ENCODE results near the gene RAP1GDS1. TPM values are rescaled to one million over a fixed set of nuclear protein-coding genes. Genes with fewer than 3 reads are reported as not detected.

RAP1GDS1 gene
- total RNA-seq, 1 experiment from 2014 or later = 25.7 TPM

DNA sequence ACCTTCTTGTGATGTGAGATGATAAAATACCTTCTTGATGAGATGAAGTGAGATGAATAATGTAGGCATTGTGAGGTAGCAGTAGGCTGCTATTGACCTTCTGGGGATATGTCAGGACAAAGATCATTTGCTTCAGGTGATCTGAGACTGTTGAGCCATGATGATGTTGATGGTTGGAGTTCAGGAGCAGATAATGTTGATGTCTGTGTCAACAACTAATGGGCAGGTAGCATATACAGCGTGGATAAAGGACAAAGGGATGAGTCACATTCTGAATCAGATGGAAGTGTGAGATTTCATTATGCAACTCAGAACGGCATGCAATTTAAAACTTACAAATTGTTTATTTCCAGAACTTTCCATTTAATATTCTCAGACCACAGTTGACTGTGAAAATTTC lies 57.3 kb downstream of the RAP1GDS1 start:
- no peak overlapping the region for H3K4me2 ChIP-seq
- no TSS peak for BruUV-seq (replicated peaks)
- peaks cover 10% of the 10 kb centered on the region; the same call in 1 of the 2 replicates for H3K9me3 ChIP-seq (ENCODE audit: insufficient read depth, low read depth)
- H3K79me2 ChIP-seq (ENCODE audit: low read depth) = no peaks in the 10 kb centered on the region; the same call in 1 of the 2 replicates
- CTCF ChIA-PET = no interaction called here
- no peak for DNase-seq
- intact Hi-C loops (cut with micrococcal nuclease; ENCODE audit: unreplicated experiment) = no loop called here
- no peak overlapping the region for H3K4me3 ChIP-seq
- no peaks in the 10 kb centered on the region for H3K9me2 ChIP-seq (ENCODE audit: insufficient read depth)
- no peaks in the 10 kb centered on the region for H3K27me3 ChIP-seq (ENCODE audit: insufficient read depth, low read depth)
- H3F3A ChIP-seq (ENCODE audit: insufficient read depth, low read depth) = no peaks in the 10 kb centered on the region
- H4K20me1 ChIP-seq (ENCODE audit: insufficient read depth) = no peaks in the 10 kb centered on the region
- H3K27ac ChIP-seq = no peak overlapping the region
- TF ChIP-seq, protein P1, sequence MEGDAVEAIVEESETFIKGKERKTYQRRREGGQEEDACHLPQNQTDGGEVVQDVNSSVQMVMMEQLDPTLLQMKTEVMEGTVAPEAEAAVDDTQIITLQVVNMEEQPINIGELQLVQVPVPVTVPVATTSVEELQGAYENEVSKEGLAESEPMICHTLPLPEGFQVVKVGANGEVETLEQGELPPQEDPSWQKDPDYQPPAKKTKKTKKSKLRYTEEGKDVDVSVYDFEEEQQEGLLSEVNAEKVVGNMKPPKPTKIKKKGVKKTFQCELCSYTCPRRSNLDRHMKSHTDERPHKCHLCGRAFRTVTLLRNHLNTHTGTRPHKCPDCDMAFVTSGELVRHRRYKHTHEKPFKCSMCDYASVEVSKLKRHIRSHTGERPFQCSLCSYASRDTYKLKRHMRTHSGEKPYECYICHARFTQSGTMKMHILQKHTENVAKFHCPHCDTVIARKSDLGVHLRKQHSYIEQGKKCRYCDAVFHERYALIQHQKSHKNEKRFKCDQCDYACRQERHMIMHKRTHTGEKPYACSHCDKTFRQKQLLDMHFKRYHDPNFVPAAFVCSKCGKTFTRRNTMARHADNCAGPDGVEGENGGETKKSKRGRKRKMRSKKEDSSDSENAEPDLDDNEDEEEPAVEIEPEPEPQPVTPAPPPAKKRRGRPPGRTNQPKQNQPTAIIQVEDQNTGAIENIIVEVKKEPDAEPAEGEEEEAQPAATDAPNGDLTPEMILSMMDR (conservative IDR thresholded peaks at IDR 0.05) = no peak
- no peak for TF ChIP-seq EZH2 (IDR thresholded peaks at IDR 0.05; ENCODE audit: low read depth)
- no peaks in the 10 kb centered on the region for H3K4me1 ChIP-seq (replicated peaks; ENCODE audit: insufficient read depth)
- no peak overlapping the region for H2AFZ ChIP-seq
- H3K36me3 ChIP-seq (ENCODE audit: low read depth) = no peaks in the 10 kb centered on the region
- POLR2A ChIA-PET (ENCODE audit: unreplicated experiment) = no interaction called here

DNA sequence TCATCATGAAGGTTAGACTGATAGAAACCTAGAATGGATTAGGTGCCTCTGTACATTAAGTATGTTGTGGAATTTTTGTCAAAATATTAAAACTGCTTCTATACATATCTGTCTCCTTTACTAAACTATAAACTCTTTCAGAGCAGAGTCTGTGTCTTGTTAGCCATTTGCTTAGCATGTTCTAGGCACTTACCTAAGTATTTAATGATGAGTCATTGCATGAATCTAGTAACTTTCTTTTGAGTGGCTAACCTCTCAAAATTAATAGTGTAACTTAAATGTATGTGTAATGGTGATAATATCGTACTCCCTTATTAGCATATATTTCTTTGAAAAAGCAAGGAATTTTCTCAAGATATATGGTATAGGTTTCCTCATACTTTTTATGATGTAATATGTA lies 57.8 kb downstream of the RAP1GDS1 start:
- Histone ChIP-seq H4K20me1 (ENCODE audit: insufficient read depth) (no peaks in the 10 kb centered on the region), H3K4me3 (no peak overlapping the region), H2AFZ (no peak overlapping the region), H3K36me3 (ENCODE audit: low read depth) (no peaks in the 10 kb centered on the region), H3K9me3 (ENCODE audit: insufficient read depth, low read depth) (peaks cover 10% of the 10 kb centered on the region; the same call in 1 of the 2 replicates), H3K9me2 (ENCODE audit: insufficient read depth) (no peaks in the 10 kb centered on the region), H3K27me3 (ENCODE audit: insufficient read depth, low read depth) (no peaks in the 10 kb centered on the region), H3F3A (ENCODE audit: insufficient read depth, low read depth) (no peaks in the 10 kb centered on the region), H3K4me1 (replicated peaks; ENCODE audit: insufficient read depth) (no peaks in the 10 kb centered on the region), H3K4me2 (no peak overlapping the region), H3K79me2 (ENCODE audit: low read depth) (no peaks in the 10 kb centered on the region; the same call in 1 of the 2 replicates), H3K27ac (no peak overlapping the region)
- BruUV-seq (replicated peaks) = no TSS peak
- CTCF ChIA-PET = no interaction called here
- TF ChIP-seq EZH2 (IDR thresholded peaks at IDR 0.05; ENCODE audit: low read depth) = no peak
- TF ChIP-seq, protein P1 (conservative IDR thresholded peaks at IDR 0.05) = no peak
- POLR2A ChIA-PET (ENCODE audit: unreplicated experiment) = no interaction called here
- DNase-seq = no peak
- intact Hi-C loops (cut with micrococcal nuclease; ENCODE audit: unreplicated experiment) = no loop called here

DNA sequence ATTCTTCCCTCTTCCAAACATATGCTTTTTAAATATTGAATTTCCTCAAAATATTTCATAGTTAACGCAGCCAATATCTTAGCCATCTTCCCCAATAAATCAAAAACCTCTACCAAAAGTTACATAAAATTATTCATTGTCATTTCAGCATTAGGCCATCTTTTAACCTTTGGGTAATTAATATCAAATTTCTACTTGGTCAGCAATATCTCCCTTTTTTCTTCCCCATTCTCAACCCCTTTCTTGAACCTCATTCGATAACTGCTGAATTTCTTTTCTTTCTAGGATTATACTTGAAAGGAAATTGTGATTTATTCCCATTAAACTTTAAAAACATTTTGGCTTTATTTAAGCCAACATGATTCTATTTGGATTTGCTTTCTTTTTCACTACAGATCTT lies 65.0 kb downstream of the RAP1GDS1 start:
- H3K27ac ChIP-seq = no peak overlapping the region
- H3K4me2 ChIP-seq = no peak overlapping the region
- POLR2A ChIA-PET (ENCODE audit: unreplicated experiment) = interaction anchor here (0.5 kb wide), 1 partner anchor 175 kb away, joined by 7 read pairs; no protein-coding TSS in a partner anchor
- no peaks in the 10 kb centered on the region for H4K20me1 ChIP-seq (ENCODE audit: insufficient read depth)
- H3K9me2 ChIP-seq (ENCODE audit: insufficient read depth) = no peaks in the 10 kb centered on the region
- H3K4me1 ChIP-seq (replicated peaks; ENCODE audit: insufficient read depth) = no peaks in the 10 kb centered on the region
- H2AFZ ChIP-seq = no peak overlapping the region
- no peaks in the 10 kb centered on the region for H3F3A ChIP-seq (ENCODE audit: insufficient read depth, low read depth)
- H3K79me2 ChIP-seq (ENCODE audit: low read depth) = no peaks in the 10 kb centered on the region
- no peak overlapping the region for H3K4me3 ChIP-seq
- TF ChIP-seq, protein P1 (conservative IDR thresholded peaks at IDR 0.05) = no peak
- TF ChIP-seq EZH2 (IDR thresholded peaks at IDR 0.05; ENCODE audit: low read depth) = no peak
- intact Hi-C loops (cut with micrococcal nuclease; ENCODE audit: unreplicated experiment) = no loop called here
- no peaks in the 10 kb centered on the region for H3K27me3 ChIP-seq (ENCODE audit: insufficient read depth, low read depth)
- no peaks in the 10 kb centered on the region for H3K9me3 ChIP-seq (ENCODE audit: insufficient read depth, low read depth)
- no peak for DNase-seq
- no peaks in the 10 kb centered on the region for H3K36me3 ChIP-seq (ENCODE audit: low read depth)
- CTCF ChIA-PET = no interaction called here
- BruUV-seq (replicated peaks) = no TSS peak

Data from PC-9 (cell line).